ENCODE results near the gene CENPT. TPM values are rescaled to one million over a fixed set of nuclear protein-coding genes. Genes with fewer than 3 reads are reported as not detected.
A peak's percentile ranks its signal among the peaks of the same experiment; 100 is the strongest.

CENPT gene
- total RNA-seq, 6 experiments from 2014 or later = 12.2 to 21.1 (median 18.2) TPM

DNA sequence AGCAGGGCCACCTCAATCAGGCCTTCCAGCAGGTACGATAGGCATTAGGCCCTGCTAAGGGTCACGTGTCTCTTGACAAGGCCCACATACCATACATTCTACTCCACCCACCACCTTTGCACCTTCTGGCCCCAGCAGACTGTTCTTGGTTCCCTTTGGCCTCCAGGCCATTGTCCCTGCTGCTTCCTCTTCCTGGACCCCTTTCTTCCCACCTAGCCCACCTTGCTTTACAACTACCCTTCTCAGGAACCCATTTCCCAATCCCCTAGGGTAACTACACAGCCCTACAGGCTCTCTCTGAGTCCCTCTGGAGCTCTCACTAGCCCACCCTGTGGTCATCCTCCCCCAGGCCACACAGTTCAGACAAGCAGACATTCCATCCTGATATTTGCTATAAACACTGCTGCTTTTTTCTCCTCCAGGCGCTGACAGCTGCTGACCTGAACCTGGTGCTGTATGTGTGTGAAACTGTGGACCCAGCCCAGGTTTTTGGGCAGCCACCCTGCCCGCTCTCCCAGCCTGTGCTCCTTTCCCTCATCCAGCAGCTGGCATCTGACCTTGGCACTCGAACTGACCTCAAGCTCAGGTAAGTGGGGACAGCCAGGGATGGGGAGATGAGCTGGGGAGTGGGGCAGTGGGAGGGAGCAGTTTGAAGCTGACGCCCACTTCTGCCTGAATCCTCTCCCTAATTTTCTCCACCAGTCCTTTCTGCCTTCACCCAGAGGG lies 35.8 kb upstream of the CENPT start:
- H3K27ac ChIP-seq = no peak overlapping the region
- WGBS (ENCODE audit: insufficient coverage, low coverage, low lambda C conversion rate, missing lambda C conversion rate) = 22% methylated on average over 1 of the region's 6 CpGs

GRCh38 chr16:67882374-67883145 lies 35.1 kb upstream of the CENPT start:
- ATAC-seq = peak in 3 of 4 donors; percentile 4 to 44 (median 35)
- 48% methylated on average over 7 of the region's 18 CpGs for WGBS (ENCODE audit: insufficient coverage, low coverage, low lambda C conversion rate, missing lambda C conversion rate)

More for the DNA sequence above, 35.8 kb upstream of the CENPT start:
- H3K9me3 ChIP-seq = no peaks in the 10 kb centered on the region
- DNase-seq = no peak
- intact Hi-C loops (cut with DNase I) = loop anchor here in 1 of 2 donors (5.0 kb wide), 1 partner anchor 44 kb away; no protein-coding TSS in a partner anchor
- peaks cover 3 to 45% (median 24%) of the 10 kb centered on the region in 4 donors for H3K36me3 ChIP-seq
- H3K4me3 ChIP-seq = no peak overlapping the region
- peaks cover 0 to 11% (median 5%) of the 10 kb centered on the region in 4 donors for H3K4me1 ChIP-seq
- no peak for ATAC-seq
- no peak for TF ChIP-seq CTCF (IDR thresholded peaks at IDR 0.05)
- no peak for TF ChIP-seq POLR2A (IDR thresholded peaks at IDR 0.05)
- no peaks in the 10 kb centered on the region for H3K27me3 ChIP-seq

GRCh38 chr16:67881621-67882161 lies 34.2 kb upstream of the CENPT start:
- intact Hi-C loops (cut with DNase I) = loop anchor here in 1 of 2 donors (5.0 kb wide), 1 partner anchor 46 kb away; no protein-coding TSS in a partner anchor
- Histone ChIP-seq H3K4me3 (no peak overlapping the region), H3K4me1 (peaks cover 0 to 11% (median 5%) of the 10 kb centered on the region in 4 donors), H3K27me3 (no peaks in the 10 kb centered on the region), H3K36me3 (peaks cover 3 to 62% (median 32%) of the 10 kb centered on the region in 4 donors), H3K9me3 (no peaks in the 10 kb centered on the region), H3K27ac (no peak overlapping the region)
- DNase-seq (no peak), ATAC-seq (no peak)
- no peak for TF ChIP-seq POLR2A (IDR thresholded peaks at IDR 0.05)
- no peak for TF ChIP-seq CTCF (IDR thresholded peaks at IDR 0.05)
- WGBS (ENCODE audit: insufficient coverage, low coverage, low lambda C conversion rate, missing lambda C conversion rate) = 85% methylated on average over 6 of the region's 21 CpGs

More at GRCh38 chr16:67882374-67883145, 35.1 kb upstream of the CENPT start:
- Histone ChIP-seq H3K9me3 (no peaks in the 10 kb centered on the region), H3K27ac (no peak overlapping the region), H3K27me3 (no peaks in the 10 kb centered on the region), H3K4me1 (peaks cover 0 to 11% (median 5%) of the 10 kb centered on the region in 4 donors), H3K4me3 (no peak overlapping the region), H3K36me3 (peaks cover 3 to 53% (median 28%) of the 10 kb centered on the region in 4 donors)
- TF ChIP-seq CTCF (IDR thresholded peaks at IDR 0.05) = peak in 2 of 4 donors; percentile 4 to 13
- TF ChIP-seq POLR2A (IDR thresholded peaks at IDR 0.05) = no peak
- peak; percentile 52 to 70 (median 59) for DNase-seq
- intact Hi-C loops (cut with DNase I) = loop anchor here in 1 of 2 donors (5.0 kb wide), 1 partner anchor 45 kb away; no protein-coding TSS in a partner anchor

DNA sequence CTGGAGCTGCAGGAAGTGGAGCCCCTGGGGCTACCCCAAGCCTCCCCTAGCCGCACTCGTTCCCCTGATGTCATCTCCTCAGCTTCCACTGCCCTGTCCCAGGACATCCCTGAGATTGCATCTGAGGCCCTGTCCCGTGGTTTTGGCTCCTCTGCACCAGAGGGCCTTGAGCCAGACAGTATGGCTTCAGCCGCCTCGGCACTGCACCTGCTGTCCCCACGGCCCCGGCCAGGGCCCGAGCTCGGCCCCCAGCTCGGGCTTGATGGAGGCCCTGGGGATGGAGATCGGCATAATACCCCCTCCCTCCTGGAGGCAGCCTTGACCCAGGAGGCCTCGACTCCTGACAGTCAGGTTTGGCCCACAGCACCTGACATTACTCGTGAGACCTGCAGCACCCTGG lies 33.1 kb upstream of the CENPT start:
- WGBS (ENCODE audit: insufficient coverage, low coverage, low lambda C conversion rate, missing lambda C conversion rate) = no CpG with 5 or more reads among the region's 13 CpGs
- no peak for ATAC-seq
- H3K27ac ChIP-seq = no peak overlapping the region
- H3K4me1 ChIP-seq = peaks cover 0 to 20% (median 5%) of the 10 kb centered on the region in 4 donors
- H3K27me3 ChIP-seq = no peaks in the 10 kb centered on the region
- H3K36me3 ChIP-seq = peaks cover 3 to 63% (median 32%) of the 10 kb centered on the region in 4 donors
- TF ChIP-seq CTCF (IDR thresholded peaks at IDR 0.05) (no peak), POLR2A (IDR thresholded peaks at IDR 0.05) (no peak)
- no peak for DNase-seq
- intact Hi-C loops (cut with DNase I) = loop anchor here in 1 of 2 donors (5.0 kb wide), 1 partner anchor 47 kb away; no protein-coding TSS in a partner anchor
- H3K9me3 ChIP-seq = no peaks in the 10 kb centered on the region
- no peak overlapping the region for H3K4me3 ChIP-seq

Measured in right lobe of liver (tissue), 6 donors.